Adrenal gland (tissue), 12 donors: Measurements from ENCODE around the gene BRIP1. TPM values are rescaled to one million over a fixed set of nuclear protein-coding genes. Genes with fewer than 3 reads are reported as not detected.
"Not testable (repeated sequence)": the region's sequence is repeated elsewhere in the genome, so short reads cannot be mapped to it uniquely, and the experiment has no call there.

Experiments used
- DNase-seq, 7 donors: peaks; one replicate each; pipeline ENCODE4 v3.0.0-alpha.2; 2019 to 2020
- H3K27ac ChIP-seq, 5 donors: fragments of 200-600 bp; sonication (generic) in 4 of 5; 1 replicate in 3 of 5; 2 replicates in 2 of 5; pipeline versions ENCODE4 v1.5.1 to v1.8.0; 2016 to 2020; ENCODE audit warnings: mild to moderate bottlenecking in 1 of 5
- H3K27me3 ChIP-seq: fragments of 200-600 bp; 2 replicates; pipeline ENCODE4 v1.8.0; 2021
- H3K36me3 ChIP-seq, 2 donors: fragments of 200-600 bp; replicated peaks in 1 of 2; 1 replicate in 1 of 2; 2 replicates in 1 of 2; pipeline versions ENCODE4 v1.5.1 to v1.8.0; 2018 to 2022
- H3K4me1 ChIP-seq, 2 donors: fragments of 200-600 bp; replicated peaks in 1 of 2; 1 replicate in 1 of 2; 2 replicates in 1 of 2; pipeline versions ENCODE4 v1.5.1 to v1.8.0; 2018 to 2021
- H3K4me3 ChIP-seq, 4 donors: fragments of 200-600 bp; sonication (generic) in 3 of 4; one replicate each; pipeline ENCODE4 v1.5.1; 2016 to 2018
- H3K9me3 ChIP-seq, 3 donors: fragments of 200-600 bp; sonication (generic) in 1 of 3; replicated peaks in 1 of 3; 1 replicate in 2 of 3; 2 replicates in 1 of 3; pipeline versions ENCODE4 v1.5.1 to v1.8.0; 2016 to 2021
- POLR2A ChIP-seq, 2 donors: fragments of 450-650 bp; IDR thresholded peaks; one replicate each; pipeline ENCODE4 v1.6.1; 2017; ENCODE audit warnings: antibody characterized with exemption in 2 of 2, mild to moderate bottlenecking in 2 of 2, moderate library complexity in 1 of 2
- WGBS, 4 donors: extraction: QIAGEN DNeasy Blood & Tissue Kit in 2 of 4; methylation state at CpG; one replicate each; pipeline versions ENCODE4 v1.1.5 to v1.1.7; 2013 to 2017; 5-methylcytosine and 5-hydroxymethylcytosine counted together
- intact Hi-C, 2 donors: fragments of 100-400 bp; cut with DNase I; formaldehyde crosslinking; loops; one replicate each; pipeline versions ENCODE4 v1.14.1 to v1.15.0; 2022 to 2023
- polyA plus RNA-seq, 3 donors: library from polyadenylated mRNA; stranded (reverse); fragments of 200-250 nt in 2 of 3; fragments of 350-450 nt in 1 of 3; fragmentation: Illumina TruSeq in 1 of 3; extraction: RNeasy Lipid Tissue Mini Kit (QIAGEN cat#74804) in 1 of 3; gene quantifications; one replicate each; pipeline ENCODE4 v1.2.3, GENCODE V29; 2013 to 2014
- total RNA-seq, 9 donors: library from RNA; depleted of rRNA in 4 of 9; stranded (reverse); fragments of >200 nt in 4 of 9; fragments of 120-200 nt in 1 of 9; fragmentation: NEBNext Ultra II Directional in 1 of 9; extraction: Animal tissue kit (Norgen Biotek cat#: 25700) in 1 of 9; gene quantifications; one replicate each; pipeline versions ENCODE4 v1.1.0 to v1.2.4, GENCODE V29; 2013 to 2023
- TF ChIP-seq, protein P1 (sequence below), 6 experiments: fragments of 450-650 bp in 4 of 6; fragments of 200-600 bp in 2 of 6; sonication (generic) in 1 of 6; IDR thresholded peaks; 1 replicate in 5 of 6; 2 replicates in 1 of 6; pipeline versions ENCODE4 v1.5.1 to v1.8.0; 2016 to 2021; ENCODE audit warnings: antibody characterized with exemption in 6 of 6, mild to moderate bottlenecking in 2 of 6, moderate library complexity in 1 of 6
- donor health status: healthy with polysubstance abuse.
- donor health status: Bipolar disorder and iron deficiency.
- donor health status: DM: yes; HTN: yes; CAD: no.
- donor health status: DM: no; HTN: no; CAD: no.
- donor health status: DM: no; HTN: no; CAD: no.
- donor health status: DM: yes; HTN: yes; CAD: no.

Gene BRIP1
- total and polyA plus RNA-seq, 12 donors: 0.06 to 6.9 (median 0.46) TPM

DNA sequence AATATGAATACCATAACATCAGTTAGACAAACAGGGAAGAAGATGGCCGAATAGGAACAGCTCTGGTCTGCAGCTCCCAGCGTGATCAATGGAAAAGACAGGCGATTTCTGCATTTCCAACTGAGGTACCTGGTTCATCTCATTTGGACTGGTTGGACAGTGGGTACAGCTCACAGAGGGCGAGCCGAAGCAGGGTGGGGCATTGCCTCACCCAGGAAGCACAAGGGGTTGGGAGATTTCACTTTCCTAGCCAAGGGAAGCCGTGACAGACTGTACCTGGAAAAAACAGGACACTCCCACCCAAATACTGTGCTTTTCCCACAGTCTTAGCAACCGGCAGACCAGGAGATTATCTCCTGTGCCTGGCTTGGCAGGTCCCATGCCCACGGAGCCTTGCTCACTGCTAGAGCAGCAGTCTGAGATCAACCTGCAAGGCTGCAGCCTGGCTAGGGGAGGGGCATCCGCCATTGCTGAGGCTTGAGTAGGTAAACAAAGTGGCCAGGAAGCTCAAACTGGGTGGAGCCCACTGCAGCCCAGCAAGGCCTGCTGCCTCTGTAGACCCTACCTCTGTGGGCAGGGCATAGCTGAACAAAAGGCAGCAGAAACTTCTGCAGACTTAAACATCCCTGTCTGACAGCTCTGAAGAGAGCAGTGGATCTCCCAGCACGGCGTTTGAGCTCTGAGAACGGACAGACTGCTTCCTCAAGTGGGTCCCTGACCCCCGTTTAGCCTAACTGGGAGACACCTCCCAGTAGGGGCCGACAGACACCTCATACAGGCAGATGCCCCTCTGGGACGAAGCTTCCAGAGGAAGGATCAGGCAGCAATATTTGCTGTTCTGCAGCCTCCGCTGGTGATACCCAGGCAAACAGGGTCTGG lies 190.1 kb downstream of the BRIP1 start:
- H3K27ac ChIP-seq, DNase-seq, H3K27me3 ChIP-seq, H3K4me3 ChIP-seq, H3K4me1 ChIP-seq, H3K36me3 ChIP-seq, H3K9me3 ChIP-seq, intact Hi-C loops: not testable (repeated sequence)
- 81 to 92% (median 87%) methylated on average over 12 to 16 of the region's 16 CpGs for WGBS, 4 donors

DNA sequence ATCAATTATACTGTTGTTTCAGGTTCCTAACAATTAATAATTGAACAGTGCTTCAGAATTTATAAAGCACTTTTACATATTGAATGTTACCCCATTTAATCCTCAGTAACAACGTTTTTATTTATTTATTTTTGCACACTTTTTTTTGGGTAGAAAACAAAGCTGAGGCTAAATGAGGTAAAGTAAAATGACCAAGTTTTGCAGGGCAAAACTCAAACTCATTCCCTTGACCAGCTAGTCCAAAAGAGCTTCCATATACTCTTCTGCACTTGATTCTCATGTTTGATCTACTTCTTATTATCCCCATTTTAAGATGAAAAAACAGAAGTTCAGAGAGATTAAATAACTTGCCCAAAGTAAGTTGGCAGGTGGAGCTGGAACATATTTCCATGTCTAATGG lies 191.2 kb downstream of the BRIP1 start:
- DNase-seq: no peak
- Histone ChIP-seq H3K27ac (no peak overlapping the region), H3K27me3 (no peaks in the 10 kb centered on the region), H3K36me3 (no peaks in the 10 kb centered on the region), H3K4me1 (no peaks in the 10 kb centered on the region), H3K4me3 (no peak overlapping the region), H3K9me3 (no peaks in the 10 kb centered on the region)
- WGBS, 4 donors: 34 to 44% (median 38%) methylated on average over 1 of the region's 1 CpG
- intact Hi-C loops: no loop called here
- TF ChIP-seq, protein P1, sequence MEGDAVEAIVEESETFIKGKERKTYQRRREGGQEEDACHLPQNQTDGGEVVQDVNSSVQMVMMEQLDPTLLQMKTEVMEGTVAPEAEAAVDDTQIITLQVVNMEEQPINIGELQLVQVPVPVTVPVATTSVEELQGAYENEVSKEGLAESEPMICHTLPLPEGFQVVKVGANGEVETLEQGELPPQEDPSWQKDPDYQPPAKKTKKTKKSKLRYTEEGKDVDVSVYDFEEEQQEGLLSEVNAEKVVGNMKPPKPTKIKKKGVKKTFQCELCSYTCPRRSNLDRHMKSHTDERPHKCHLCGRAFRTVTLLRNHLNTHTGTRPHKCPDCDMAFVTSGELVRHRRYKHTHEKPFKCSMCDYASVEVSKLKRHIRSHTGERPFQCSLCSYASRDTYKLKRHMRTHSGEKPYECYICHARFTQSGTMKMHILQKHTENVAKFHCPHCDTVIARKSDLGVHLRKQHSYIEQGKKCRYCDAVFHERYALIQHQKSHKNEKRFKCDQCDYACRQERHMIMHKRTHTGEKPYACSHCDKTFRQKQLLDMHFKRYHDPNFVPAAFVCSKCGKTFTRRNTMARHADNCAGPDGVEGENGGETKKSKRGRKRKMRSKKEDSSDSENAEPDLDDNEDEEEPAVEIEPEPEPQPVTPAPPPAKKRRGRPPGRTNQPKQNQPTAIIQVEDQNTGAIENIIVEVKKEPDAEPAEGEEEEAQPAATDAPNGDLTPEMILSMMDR (IDR thresholded peaks at IDR 0.05): no peak
- TF ChIP-seq POLR2A (IDR thresholded peaks at IDR 0.05): no peak

DNA sequence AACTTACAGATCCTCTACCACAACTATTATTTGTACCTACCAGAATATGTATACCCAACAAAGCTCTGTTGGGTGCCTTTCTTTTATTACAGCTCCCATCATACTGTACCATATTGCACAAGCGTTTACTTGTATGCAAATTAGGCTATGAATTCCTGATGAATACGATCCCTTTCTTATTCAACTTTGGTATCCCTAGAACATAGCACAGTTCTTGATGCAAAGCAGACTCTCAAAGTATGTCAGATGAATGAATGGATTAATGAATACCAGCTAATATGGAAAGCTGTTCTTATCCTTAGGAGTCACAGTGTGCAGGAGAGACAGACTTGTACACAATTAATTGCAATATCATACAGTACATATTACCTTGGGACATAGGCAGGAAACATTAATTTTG lies 192.6 kb downstream of the BRIP1 start:
- Histone ChIP-seq H3K9me3 (no peaks in the 10 kb centered on the region), H3K27me3 (no peaks in the 10 kb centered on the region), H3K36me3 (no peaks in the 10 kb centered on the region), H3K27ac (no peak overlapping the region), H3K4me1 (no peaks in the 10 kb centered on the region), H3K4me3 (no peak overlapping the region)
- TF ChIP-seq, protein P1 (IDR thresholded peaks at IDR 0.05): no peak
- no peak for TF ChIP-seq POLR2A (IDR thresholded peaks at IDR 0.05)
- intact Hi-C loops: no loop called here
- 76 to 85% (median 79%) methylated on average over 2 of the region's 2 CpGs for WGBS, 4 donors
- DNase-seq: no peak

DNA sequence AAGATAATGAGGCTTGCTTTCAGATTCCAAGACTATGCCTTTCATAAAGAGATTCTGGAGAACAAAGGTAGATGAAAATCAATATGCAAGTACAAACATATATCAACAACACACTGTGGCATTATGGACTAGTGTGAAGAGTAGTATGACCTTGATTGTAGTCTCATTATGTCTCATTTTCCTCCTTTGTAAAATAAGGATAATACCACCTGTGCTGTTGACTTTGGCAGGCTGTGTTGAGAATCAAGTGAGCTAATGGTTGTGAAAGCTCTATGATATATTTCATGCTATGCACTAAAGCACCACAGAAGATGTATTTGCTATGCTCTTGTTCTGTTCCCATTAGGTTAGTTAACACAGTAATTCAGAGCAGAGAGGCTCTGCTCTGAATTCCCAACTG lies 193.8 kb downstream of the BRIP1 start:
- Histone ChIP-seq H3K9me3 (no peaks in the 10 kb centered on the region), H3K27ac (no peak overlapping the region), H3K4me3 (no peak overlapping the region), H3K4me1 (no peaks in the 10 kb centered on the region), H3K36me3 (no peaks in the 10 kb centered on the region), H3K27me3 (no peaks in the 10 kb centered on the region)
- TF ChIP-seq, protein P1 (IDR thresholded peaks at IDR 0.05): no peak
- no peak for DNase-seq
- intact Hi-C loops: no loop called here

DNA sequence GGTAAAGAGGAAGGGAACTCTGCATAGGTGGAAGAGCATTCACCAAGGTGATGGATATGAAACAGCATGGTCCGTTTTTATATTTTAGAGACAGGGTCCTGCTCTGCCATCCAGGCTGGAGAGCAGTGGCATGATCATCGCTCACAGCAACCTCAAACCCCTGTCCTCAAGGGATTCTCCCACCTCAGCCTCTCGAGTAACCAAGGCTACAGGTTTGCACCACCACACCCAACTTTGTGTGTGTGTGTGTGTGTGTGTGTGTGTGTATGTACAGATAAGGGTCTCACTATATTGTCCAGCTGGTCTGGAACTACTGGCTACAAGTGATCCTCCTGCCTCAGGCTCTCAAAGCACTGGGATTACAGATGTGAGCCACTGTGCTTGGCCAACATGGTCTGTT lies 194.8 kb downstream of the BRIP1 start:
- Histone ChIP-seq H3K36me3 (no peaks in the 10 kb centered on the region), H3K9me3 (no peaks in the 10 kb centered on the region), H3K27me3 (no peaks in the 10 kb centered on the region), H3K4me1 (no peaks in the 10 kb centered on the region), H3K4me3 (no peak overlapping the region), H3K27ac (no peak overlapping the region)
- 73 to 86% (median 82%) methylated on average over 3 of the region's 3 CpGs for WGBS, 4 donors
- TF ChIP-seq POLR2A (IDR thresholded peaks at IDR 0.05): no peak
- TF ChIP-seq, protein P1 (IDR thresholded peaks at IDR 0.05): no peak
- no peak for DNase-seq
- intact Hi-C loops: no loop called here

DNA sequence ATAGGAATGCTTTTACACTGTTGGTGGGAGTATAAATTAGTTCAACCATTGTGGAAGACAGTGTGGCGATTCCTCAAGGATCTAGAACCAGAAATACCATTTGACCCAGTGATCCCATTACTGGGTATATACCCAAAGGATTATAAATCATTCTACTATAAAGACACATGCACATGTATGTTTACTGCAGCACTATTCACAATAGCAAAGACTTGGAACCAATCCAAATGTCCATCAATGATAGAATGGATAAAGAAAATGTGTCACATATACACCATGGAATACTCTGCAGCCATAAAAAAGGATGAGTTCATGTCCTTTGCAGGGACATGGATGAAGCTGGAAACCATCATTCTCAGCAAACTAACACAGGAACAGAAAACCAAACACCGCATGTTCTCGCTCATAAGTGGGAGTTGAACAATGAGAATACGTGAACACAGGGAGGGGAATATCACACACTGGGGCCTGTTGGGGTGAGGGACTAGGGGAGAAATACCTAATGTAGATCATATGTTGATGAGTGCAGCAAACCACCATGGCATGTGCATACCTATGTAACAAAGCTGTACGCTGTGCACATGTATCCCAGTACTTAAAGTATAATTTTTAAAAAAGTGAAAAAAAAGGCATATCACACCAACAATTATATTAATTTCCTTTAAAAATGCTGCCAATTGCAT lies 196.8 kb downstream of the BRIP1 start:
- H3K36me3 ChIP-seq, DNase-seq, H3K4me3 ChIP-seq, H3K9me3 ChIP-seq, H3K4me1 ChIP-seq, H3K27ac ChIP-seq, H3K27me3 ChIP-seq, intact Hi-C loops: not testable (repeated sequence)
- 79 to 99% (median 94%) methylated on average over 4 to 5 of the region's 5 CpGs for WGBS, 4 donors
